Heart left ventricle (tissue), 13 donors: Measurements from ENCODE around the gene CCL27.

Experiments
- CTCF ChIP-seq, 12 donors: fragments of 200-600 bp; sonication (generic) in 4 of 12; IDR thresholded peaks; one replicate each; pipeline versions ENCODE4 v1.5.0 to v1.8.0; 2018 to 2022; ENCODE audit warnings: antibody characterized with exemption in 12 of 12, mild to moderate bottlenecking in 5 of 12
- POLR2A ChIP-seq, 2 donors: fragments of 450-650 bp; IDR thresholded peaks; one replicate each; pipeline ENCODE4 v1.6.1; 2017; ENCODE audit warnings: antibody characterized with exemption in 2 of 2, mild to moderate bottlenecking in 2 of 2, moderate library complexity in 2 of 2
- donor health status: ischemic (EF 13 %, LVEDD 7.1; RV severe dilation, severe dysfunction).
- donor health status: DM: no; HTN: yes; CAD: no.
- donor health status: DM: no; HTN: no; CAD: no.
- donor health status: ischemic (EF 25% LVEDD 6.9; RV normal size, moderate dysfunction).
- donor health status: ischemic (EF 25% LVEDD 5.7; RV mildly dilated, moderate dysfunction).
- donor health status: ischemic (EF 35%, LVEDD 5.7; RV mildly dilated, moderate dysfunction).
- donor health status: nonischemic (EF 11% LVEDD 7.7; RV severe dilation, severe dysfunction).
- donor health status: DM: yes; HTN: yes; CAD: no.
- donor health status: PGD.
- donor health status: ischemic (EF 29% LVEDD 5.4; RV normal size, mild dysfunction).
- donor health status: nonischemic (EF 23%, LVEDD 6.1; RV moderate dilation, normal function).

- peak in 2 of 12 donors; percentile 12 to 13 for TF ChIP-seq CTCF (IDR thresholded peaks at IDR 0.05)
- peak in 1 of 2 donors; percentile 86 for TF ChIP-seq POLR2A (IDR thresholded peaks at IDR 0.05)
These were observed 24.9 kb downstream of the CCL27 start, which contains the start of gene SIGMAR1 for GRCh38 chr9:34637356-34638137.
